SK-N-SH treated with all-trans-retinoic acid at 6 μM for 48 hours (cell line): Measurements from ENCODE around the gene KLHDC4.

Experiments
- ATAC-seq: fragments of 200-7000 bp; cut with Tn5 transposase; 3 replicates; pipeline ENCODE4 v1.9.1; 2020; ENCODE audit warnings: mild to moderate bottlenecking, moderate library complexity
- ARNTL ChIP-seq: fragments of 450-650 bp; formaldehyde crosslinking; IDR thresholded peaks from 2 replicates; pipeline ENCODE4 v1.5.0; 2020; ENCODE audit warnings: low read depth, mild to moderate bottlenecking, moderate library complexity, borderline replicate concordance
- BACH2 ChIP-seq: fragments of 250-450 bp; sonication (Bioruptor Pico); IDR thresholded peaks from 2 replicates; pipeline ENCODE4 v1.9.0; 2021; ENCODE audit warnings: mild to moderate bottlenecking, borderline replicate concordance
- CSDC2 ChIP-seq: fragments of 250-450 bp; sonication (Bioruptor Pico); IDR thresholded peaks from 2 replicates; pipeline ENCODE4 v1.5.0; 2020; ENCODE audit warnings: mild to moderate bottlenecking, moderate library complexity
- CSRNP3 ChIP-seq: fragments of 250-450 bp; sonication (Bioruptor Pico); IDR thresholded peaks from 2 replicates; pipeline ENCODE4 v1.5.1; 2021; ENCODE audit warnings: mild to moderate bottlenecking, moderate library complexity
- ESRRG ChIP-seq: fragments of 250-450 bp; sonication (Bioruptor Pico); IDR thresholded peaks from 2 replicates; pipeline ENCODE4 v1.6.1; 2021; ENCODE audit warnings: mild to moderate bottlenecking
- GLIS3 ChIP-seq: fragments of 250-450 bp; sonication (Bioruptor Pico); IDR thresholded peaks from 2 replicates; pipeline ENCODE4 v1.5.0; 2020; ENCODE audit warnings: mild to moderate bottlenecking, moderate library complexity
- ISL1 ChIP-seq: fragments of 250-450 bp; sonication (Bioruptor Pico); IDR thresholded peaks from 2 replicates; pipeline ENCODE4 v2.1.2; 2022; ENCODE audit warnings: mild to moderate bottlenecking, moderate library complexity
- OSR1 ChIP-seq: fragments of 250-450 bp; sonication (Bioruptor Pico); IDR thresholded peaks from 2 replicates; pipeline ENCODE4 v1.8.0; 2022; ENCODE audit warnings: moderate library complexity, mild to moderate bottlenecking, inconsistent platforms
- PATZ1 ChIP-seq: fragments of 250-450 bp; sonication (Bioruptor Pico); IDR thresholded peaks from 2 replicates; pipeline ENCODE4 v1.8.0; 2020; ENCODE audit warnings: mild to moderate bottlenecking, moderate library complexity, borderline replicate concordance
- POU6F1 ChIP-seq: fragments of 250-450 bp; sonication (Bioruptor Pico); IDR thresholded peaks from 2 replicates; pipeline ENCODE4 v1.8.0; 2021; ENCODE audit warnings: low read depth, mild to moderate bottlenecking, moderate library complexity, borderline replicate concordance
- RARB ChIP-seq: fragments of 250-450 bp; sonication (Bioruptor Pico); IDR thresholded peaks from 2 replicates; pipeline ENCODE4 v1.8.0; 2021; ENCODE audit warnings: mild to moderate bottlenecking, moderate library complexity
- SNAI2 ChIP-seq: fragments of 250-450 bp; sonication (Bioruptor Pico); IDR thresholded peaks from 2 replicates; pipeline ENCODE4 v1.5.0; 2020; ENCODE audit warnings: mild to moderate bottlenecking, moderate library complexity
- TCF4 ChIP-seq: fragments of 250-450 bp; sonication (Bioruptor Pico); IDR thresholded peaks from 2 replicates; pipeline ENCODE4 v1.8.0; 2021; ENCODE audit warnings: mild to moderate bottlenecking, moderate library complexity, borderline replicate concordance
- TOX ChIP-seq: fragments of 250-450 bp; sonication (Bioruptor Pico); IDR thresholded peaks from 2 replicates; pipeline ENCODE4 v1.8.0; 2021; ENCODE audit warnings: mild to moderate bottlenecking, moderate library complexity, borderline replicate concordance
- TSHZ2 ChIP-seq: fragments of 250-450 bp; sonication (Bioruptor Pico); IDR thresholded peaks from 2 replicates; pipeline ENCODE4 v1.5.0; 2020; ENCODE audit warnings: mild to moderate bottlenecking, moderate library complexity
- ZC3H10 ChIP-seq: fragments of 250-450 bp; sonication (Bioruptor Pico); IDR thresholded peaks from 2 replicates; pipeline ENCODE4 v1.5.1; 2021; ENCODE audit warnings: mild to moderate bottlenecking, moderate library complexity
- ZFP3 ChIP-seq: fragments of 250-450 bp; sonication (Bioruptor Pico); IDR thresholded peaks from 2 replicates; pipeline ENCODE4 v1.5.0; 2020; ENCODE audit warnings: mild to moderate bottlenecking, moderate library complexity
- ZFP30 ChIP-seq: fragments of 450-650 bp; formaldehyde crosslinking; IDR thresholded peaks from 2 replicates; pipeline ENCODE4 v1.5.0; 2022; ENCODE audit warnings: mild to moderate bottlenecking, moderate library complexity
- ZNF565 ChIP-seq: fragments of 450-650 bp; formaldehyde crosslinking; conservative IDR thresholded peaks from 2 replicates; pipeline ENCODE4 v1.5.0; 2020; ENCODE audit warnings: low read depth, mild to moderate bottlenecking, moderate library complexity
- ZNF70 ChIP-seq: fragments of 450-650 bp; formaldehyde crosslinking; IDR thresholded peaks from 2 replicates; pipeline ENCODE4 v1.5.0; 2020; ENCODE audit warnings: mild to moderate bottlenecking, moderate library complexity
- ZNF8 ChIP-seq: fragments of 450-650 bp; formaldehyde crosslinking; IDR thresholded peaks from 2 replicates; pipeline ENCODE4 v1.5.0; 2020; ENCODE audit warnings: mild to moderate bottlenecking, moderate library complexity

KLHDC4 gene

GRCh38 chr16:87747626-87748414, 18.0 kb downstream of the KLHDC4 start:
- no peak for ATAC-seq
- no peak for TF ChIP-seq ZFP30
- no peak for TF ChIP-seq ZNF70 (CRISPR knock-in tag)
- TF ChIP-seq BACH2 (CRISPR knock-in tag), result no peak
- TF ChIP-seq RARB (CRISPR knock-in tag), result no peak

GRCh38 chr16:87746178-87746577, 19.6 kb downstream of the KLHDC4 start:
- no peak for TF ChIP-seq ISL1 (CRISPR knock-in tag)
- TF ChIP-seq ZFP3, result no peak
- TF ChIP-seq ARNTL (CRISPR knock-in tag), result no peak
- TF ChIP-seq ZNF70 (CRISPR knock-in tag), result no peak
- no peak for TF ChIP-seq SNAI2 (CRISPR knock-in tag)
- TF ChIP-seq ZC3H10 (CRISPR knock-in tag), result no peak
- no peak for TF ChIP-seq CSDC2
- no peak for TF ChIP-seq POU6F1 (CRISPR knock-in tag)
- no peak for TF ChIP-seq RARB (CRISPR knock-in tag)
- ATAC-seq, result no peak

GRCh38 chr16:87744750-87745514, 20.9 kb downstream of the KLHDC4 start:
- no peak; the same call in 2 of the 3 replicates for ATAC-seq
- no peak for TF ChIP-seq ZNF565 (CRISPR knock-in tag)
- no peak for TF ChIP-seq RARB (CRISPR knock-in tag)
- TF ChIP-seq GLIS3, result no peak
- no peak for TF ChIP-seq ARNTL (CRISPR knock-in tag)
- TF ChIP-seq PATZ1 (CRISPR knock-in tag), result no peak
- TF ChIP-seq BACH2 (CRISPR knock-in tag), result no peak
- no peak for TF ChIP-seq OSR1 (CRISPR knock-in tag)
- TF ChIP-seq ZFP3, result no peak
- TF ChIP-seq TCF4 (CRISPR knock-in tag), result no peak
- no peak for TF ChIP-seq CSDC2
- TF ChIP-seq ZNF8 (CRISPR knock-in tag), result no peak
- TF ChIP-seq CSRNP3 (CRISPR knock-in tag), result no peak
- no peak for TF ChIP-seq SNAI2 (CRISPR knock-in tag)
- no peak for TF ChIP-seq TOX
- TF ChIP-seq ZNF70 (CRISPR knock-in tag), result no peak
- TF ChIP-seq ESRRG (CRISPR knock-in tag), result no peak
- no peak for TF ChIP-seq ISL1 (CRISPR knock-in tag)
- no peak for TF ChIP-seq POU6F1 (CRISPR knock-in tag)
- no peak for TF ChIP-seq TSHZ2 (CRISPR knock-in tag)
- no peak for TF ChIP-seq ZC3H10 (CRISPR knock-in tag)
